ENCODE measurements around the gene SDF2L1. TPM values are rescaled to one million over a fixed set of nuclear protein-coding genes. Genes with fewer than 3 reads are reported as not detected.

Gene SDF2L1
- total and polyA plus RNA-seq, 2 of the 13 experiments (the other 11 are each of a cell fraction or from before 2014, with no cell fraction given), result 18.0 to 57.4 TPM

- Histone ChIP-seq H4K20me1 (ENCODE audit: insufficient read depth, low read length) (peaks cover 28% of the 10 kb centered on the region), H3K79me2 (ENCODE audit: insufficient read depth, low read length) (peaks cover 81% of the 10 kb centered on the region), H3K4me1 (ENCODE audit: insufficient read depth, low read length) (no peaks in the 10 kb centered on the region), H3K4me3 (replicated peaks in 1 of 3; ENCODE audit: insufficient read depth in 1 of 3, low read depth in 2 of 3, low read length in 3 of 3) (no peak overlapping the region), H3K9me3 (ENCODE audit: low read length) (no peaks in the 10 kb centered on the region), H3K27me3 (ENCODE audit: control insufficient read depth in 1 of 2, insufficient read depth in 2 of 2, low read length in 2 of 2) (no peaks in the 10 kb centered on the region), H3K27ac (ENCODE audit: extremely low read length, insufficient read depth, low read length) (no peak overlapping the region), H3K4me2 (ENCODE audit: low read depth, low read length) (no peak overlapping the region), H2AFZ (ENCODE audit: low read length) (no peak overlapping the region), H3K9ac (ENCODE audit: insufficient read depth, low read depth, low read length) (no peak overlapping the region), H3K36me3 (replicated peaks in 1 of 2; ENCODE audit: control insufficient read depth in 1 of 2, insufficient read depth in 2 of 2, low read length in 2 of 2) (peaks cover 13 to 66% of the 10 kb centered on the region in 2 experiments; a peak in 4 of 5 replicates)
- 99% methylated on average over 3 of the region's 3 CpGs for WGBS (ENCODE audit: low lambda C conversion rate)
- no peak for FAIRE-seq
- ChIA-PET CTCF (ENCODE audit: low intra/inter-chr PET ratio, low total read pairs) (no interaction called here), POLR2A (no interaction called here)
- no peak for DNase-seq (ENCODE audit: low spot score)
- no peak for ATAC-seq
- no TSS peak for BruUV-seq (replicated peaks)
- in situ Hi-C loops (cut with HindIII; ENCODE audit: extremely low pct_ligation_motif_present, low pct_unique_long_range_greater_than_20kb), result no loop called here
- intact Hi-C loops (cut with micrococcal nuclease; ENCODE audit: unreplicated experiment), result no loop called here
- TF ChIP-seq IKZF1 (IDR thresholded peaks at IDR 0.05) (no peak), ZBTB46 (CRISPR knock-in tag; IDR thresholded peaks at IDR 0.05; ENCODE audit: borderline replicate concordance) (no peak), NFE2L2 (IDR thresholded peaks at IDR 0.05; ENCODE audit: low read length) (no peak), KDM5A (IDR thresholded peaks at IDR 0.05; ENCODE audit: borderline replicate concordance, low read length) (no peak), ZNF484 (CRISPR knock-in tag; IDR thresholded peaks at IDR 0.05; ENCODE audit: borderline replicate concordance, low read depth) (no peak), NPAS2 (CRISPR knock-in tag; IDR thresholded peaks at IDR 0.05; ENCODE audit: borderline replicate concordance) (no peak), SNAPC5 (CRISPR knock-in tag; IDR thresholded peaks at IDR 0.05; ENCODE audit: borderline replicate concordance) (no peak), SMYD3 (CRISPR knock-in tag; IDR thresholded peaks at IDR 0.05) (no peak), ZNF343 (CRISPR knock-in tag; IDR thresholded peaks at IDR 0.05) (no peak), ZNF543 (CRISPR knock-in tag; IDR thresholded peaks at IDR 0.05) (no peak), ZNF296 (CRISPR knock-in tag; conservative IDR thresholded peaks at IDR 0.05) (no peak), ZNF639 (CRISPR knock-in tag; conservative IDR thresholded peaks at IDR 0.05) (no peak), ZNF354B (CRISPR knock-in tag; IDR thresholded peaks at IDR 0.05) (no peak), ZNF460 (CRISPR knock-in tag; IDR thresholded peaks at IDR 0.05; ENCODE audit: borderline replicate concordance) (no peak), ZZZ3 (CRISPR knock-in tag; IDR thresholded peaks at IDR 0.05; ENCODE audit: borderline replicate concordance) (no peak)
- TF ChIP-seq, protein P1, sequence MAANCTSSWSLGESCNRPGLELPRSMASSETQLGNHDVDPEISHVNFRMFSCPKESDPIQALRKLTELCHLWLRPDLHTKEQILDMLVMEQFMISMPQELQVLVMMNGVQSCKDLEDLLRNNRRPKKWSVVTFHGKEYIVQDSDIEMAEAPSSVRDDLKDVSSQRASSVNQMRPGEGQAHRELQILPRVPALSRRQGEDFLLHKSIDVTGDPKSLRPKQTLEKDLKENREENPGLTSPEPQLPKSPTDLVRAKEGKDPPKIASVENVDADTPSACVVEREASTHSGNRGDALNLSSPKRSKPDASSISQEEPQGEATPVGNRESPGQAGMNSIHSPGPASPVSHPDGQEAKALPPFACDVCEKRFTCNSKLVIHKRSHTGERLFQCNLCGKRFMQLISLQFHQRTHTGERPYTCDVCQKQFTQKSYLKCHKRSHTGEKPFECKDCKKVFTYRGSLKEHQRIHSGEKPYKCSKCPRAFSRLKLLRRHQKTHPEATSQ (CRISPR knock-in tag; IDR thresholded peaks at IDR 0.05; ENCODE audit: borderline replicate concordance), result no peak
- TF ChIP-seq, protein P2, sequence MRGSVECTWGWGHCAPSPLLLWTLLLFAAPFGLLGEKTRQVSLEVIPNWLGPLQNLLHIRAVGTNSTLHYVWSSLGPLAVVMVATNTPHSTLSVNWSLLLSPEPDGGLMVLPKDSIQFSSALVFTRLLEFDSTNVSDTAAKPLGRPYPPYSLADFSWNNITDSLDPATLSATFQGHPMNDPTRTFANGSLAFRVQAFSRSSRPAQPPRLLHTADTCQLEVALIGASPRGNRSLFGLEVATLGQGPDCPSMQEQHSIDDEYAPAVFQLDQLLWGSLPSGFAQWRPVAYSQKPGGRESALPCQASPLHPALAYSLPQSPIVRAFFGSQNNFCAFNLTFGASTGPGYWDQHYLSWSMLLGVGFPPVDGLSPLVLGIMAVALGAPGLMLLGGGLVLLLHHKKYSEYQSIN (CRISPR knock-in tag; IDR thresholded peaks at IDR 0.05; ENCODE audit: borderline replicate concordance), result no peak
- TF ChIP-seq, protein P3, sequence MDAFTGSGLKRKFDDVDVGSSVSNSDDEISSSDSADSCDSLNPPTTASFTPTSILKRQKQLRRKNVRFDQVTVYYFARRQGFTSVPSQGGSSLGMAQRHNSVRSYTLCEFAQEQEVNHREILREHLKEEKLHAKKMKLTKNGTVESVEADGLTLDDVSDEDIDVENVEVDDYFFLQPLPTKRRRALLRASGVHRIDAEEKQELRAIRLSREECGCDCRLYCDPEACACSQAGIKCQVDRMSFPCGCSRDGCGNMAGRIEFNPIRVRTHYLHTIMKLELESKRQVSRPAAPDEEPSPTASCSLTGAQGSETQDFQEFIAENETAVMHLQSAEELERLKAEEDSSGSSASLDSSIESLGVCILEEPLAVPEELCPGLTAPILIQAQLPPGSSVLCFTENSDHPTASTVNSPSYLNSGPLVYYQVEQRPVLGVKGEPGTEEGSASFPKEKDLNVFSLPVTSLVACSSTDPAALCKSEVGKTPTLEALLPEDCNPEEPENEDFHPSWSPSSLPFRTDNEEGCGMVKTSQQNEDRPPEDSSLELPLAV (CRISPR knock-in tag; conservative IDR thresholded peaks at IDR 0.05; ENCODE audit: low read depth), result no peak
These were observed 43.8 kb upstream of the SDF2L1 start for GRCh38 chr22:21598302-21598701.
